ENCODE data around the gene SERF2. TPM values are rescaled to one million over a fixed set of nuclear protein-coding genes. Genes with fewer than 3 reads are reported as not detected.

SERF2 gene
- total RNA-seq, 2 experiments from 2014 or later: 710 to 718 TPM

DNA sequence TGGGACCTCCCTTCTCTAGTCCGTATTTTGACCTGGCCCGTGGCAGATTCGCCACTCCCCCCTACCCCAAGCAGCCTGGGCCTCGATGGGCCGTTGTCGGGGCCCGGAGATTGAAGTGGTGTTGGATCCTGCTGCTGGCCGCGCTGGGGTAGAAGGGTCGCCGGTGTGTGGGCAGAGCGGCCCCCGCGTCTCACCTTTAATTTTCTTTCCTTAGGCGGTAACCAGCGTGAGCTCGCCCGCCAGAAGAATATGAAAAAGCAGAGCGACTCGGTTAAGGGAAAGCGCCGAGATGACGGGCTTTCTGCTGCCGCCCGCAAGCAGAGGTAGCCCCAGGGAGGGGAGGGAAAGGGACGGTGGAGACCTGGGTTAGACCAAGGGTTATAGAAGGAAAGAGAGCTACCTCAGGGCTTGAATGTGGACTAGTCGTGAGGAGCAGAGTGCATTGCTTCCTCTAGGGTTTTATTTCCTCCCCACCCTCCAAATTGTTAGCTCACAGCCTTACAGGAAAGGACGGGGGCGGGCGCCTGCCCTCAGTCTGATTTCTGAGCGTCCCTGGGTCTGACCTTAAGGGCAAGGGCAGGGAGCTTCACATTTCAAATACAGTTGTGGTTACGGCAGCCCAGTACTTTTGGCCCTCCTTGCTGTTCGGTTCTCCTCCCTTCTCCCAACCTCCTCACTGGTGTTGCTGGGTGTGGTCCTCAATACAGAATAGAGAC, 799 bp downstream of the SERF2 start:
- DNase-seq (peak; percentile 62), ATAC-seq (no peak)
- H3K27ac Mint-ChIP-seq: peak overlapping the region; percentile 97
- POLR2A ChIA-PET: interaction anchor here (0.6 to 1.8 kb wide), 3 partner anchors 11 to 32 kb away, joined by 3 to 8 read pairs (median 3); partner anchors contain the start of genes ELL3 and MFAP1
- peaks cover 37% of the 10 kb centered on the region for H3K4me1 Mint-ChIP-seq
- H3K27me3 Mint-ChIP-seq: no peaks in the 10 kb centered on the region
- CTCF ChIA-PET: interaction anchor here (0.6 to 1.5 kb wide), 5 partner anchors 15 to 32 kb away, joined by 3 to 5 read pairs (median 4); partner anchors contain the start of gene MFAP1
- H3K4me3 Mint-ChIP-seq: peak overlapping the region; percentile 97
- H3K9me3 Mint-ChIP-seq (ENCODE audit: low read depth): no peaks in the 10 kb centered on the region
- peaks cover 49% of the 10 kb centered on the region for H3K36me3 Mint-ChIP-seq (ENCODE audit: low read depth)
- intact Hi-C loops (cut with DNase I, micrococcal nuclease): loop anchor here (1.0 to 5.0 kb wide), 10 partner anchors 7 to 634 kb away; partner anchors contain the start of genes HYPK (in 2 of the 2), MFAP1 (in 2 of the 2), PDIA3 (in 2 of the 2) and SERINC4 (in 2 of the 2)

DNA sequence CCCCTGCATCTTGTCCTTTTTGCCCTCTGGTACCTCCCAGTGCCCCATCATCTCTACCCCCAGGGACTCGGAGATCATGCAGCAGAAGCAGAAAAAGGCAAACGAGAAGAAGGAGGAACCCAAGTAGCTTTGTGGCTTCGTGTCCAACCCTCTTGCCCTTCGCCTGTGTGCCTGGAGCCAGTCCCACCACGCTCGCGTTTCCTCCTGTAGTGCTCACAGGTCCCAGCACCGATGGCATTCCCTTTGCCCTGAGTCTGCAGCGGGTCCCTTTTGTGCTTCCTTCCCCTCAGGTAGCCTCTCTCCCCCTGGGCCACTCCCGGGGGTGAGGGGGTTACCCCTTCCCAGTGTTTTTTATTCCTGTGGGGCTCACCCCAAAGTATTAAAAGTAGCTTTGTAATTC, 1.5 kb downstream of the SERF2 start:
- H3K27me3 Mint-ChIP-seq: no peaks in the 10 kb centered on the region
- peaks cover 55% of the 10 kb centered on the region for H3K36me3 Mint-ChIP-seq (ENCODE audit: low read depth)
- H3K4me3 Mint-ChIP-seq: peak overlapping the region; percentile 97
- H3K9me3 Mint-ChIP-seq (ENCODE audit: low read depth): no peaks in the 10 kb centered on the region
- no peak for ATAC-seq
- peak overlapping the region; percentile 97 for H3K27ac Mint-ChIP-seq
- DNase-seq: no peak
- POLR2A ChIA-PET: interaction anchor here (0.8 to 1.8 kb wide), 2 partner anchors 17 to 31 kb away, joined by 3 to 8 read pairs; partner anchors contain the start of genes ELL3 and MFAP1
- peaks cover 43% of the 10 kb centered on the region for H3K4me1 Mint-ChIP-seq
- intact Hi-C loops (cut with DNase I, micrococcal nuclease): loop anchor here in 1 of 2 experiments (5.0 kb wide), 1 partner anchor 46 kb away; the partner anchor contains the start of gene PDIA3
- CTCF ChIA-PET: interaction anchor here (0.6 to 1.5 kb wide), 5 partner anchors 15 to 31 kb away, joined by 3 to 5 read pairs (median 4); partner anchors contain the start of gene MFAP1

- no peaks in the 10 kb centered on the region for H3K9me3 Mint-ChIP-seq (ENCODE audit: low read depth)
- H3K27ac Mint-ChIP-seq: peak overlapping the region; percentile 97
- H3K36me3 Mint-ChIP-seq (ENCODE audit: low read depth): peaks cover 62% of the 10 kb centered on the region
- CTCF ChIA-PET: interaction anchor here (0.6 to 1.0 kb wide), 5 partner anchors 19 to 30 kb away, joined by 3 to 4 read pairs (median 3); partner anchors contain the start of gene MFAP1
- peak overlapping the region; percentile 97 for H3K4me3 Mint-ChIP-seq
- DNase-seq: no peak
- POLR2A ChIA-PET: interaction anchor here (2.1 kb wide), 1 partner anchor 10 kb away, joined by 5 read pairs; no protein-coding TSS in a partner anchor
- H3K4me1 Mint-ChIP-seq: peaks cover 51% of the 10 kb centered on the region
- ATAC-seq: no peak
- intact Hi-C loops (cut with DNase I, micrococcal nuclease): loop anchor here in 1 of 2 experiments (5.0 kb wide), 1 partner anchor 47 kb away; the partner anchor contains the start of gene PDIA3
- H3K27me3 Mint-ChIP-seq: no peaks in the 10 kb centered on the region
Measured at GRCh38 chr15:43794269-43795037, 2.3 kb downstream of the SERF2 start.

- ATAC-seq (no peak), DNase-seq (no peak)
- intact Hi-C loops (cut with DNase I, micrococcal nuclease): no loop called here
- POLR2A ChIA-PET: interaction anchor here (2.1 kb wide), 1 partner anchor 9 kb away, joined by 5 read pairs; no protein-coding TSS in a partner anchor
- peaks cover 58% of the 10 kb centered on the region for H3K4me1 Mint-ChIP-seq
- H3K27me3 Mint-ChIP-seq: no peaks in the 10 kb centered on the region
- peaks cover 70% of the 10 kb centered on the region for H3K36me3 Mint-ChIP-seq (ENCODE audit: low read depth)
- no peak overlapping the region for H3K27ac Mint-ChIP-seq
- no peak overlapping the region for H3K4me3 Mint-ChIP-seq
- no peaks in the 10 kb centered on the region for H3K9me3 Mint-ChIP-seq (ENCODE audit: low read depth)
- CTCF ChIA-PET: interaction anchor here (0.7 to 1.1 kb wide), 4 partner anchors 20 to 354 kb away, joined by 3 to 4 read pairs (median 3); partner anchors contain the start of gene MFAP1
Measured at GRCh38 chr15:43795197-43795596, 3.1 kb downstream of the SERF2 start.

GRCh38 chr15:43795997-43796396, 3.9 kb downstream of the SERF2 start:
- H3K4me1 Mint-ChIP-seq: peaks cover 62% of the 10 kb centered on the region
- no peaks in the 10 kb centered on the region for H3K9me3 Mint-ChIP-seq (ENCODE audit: low read depth)
- intact Hi-C loops (cut with DNase I, micrococcal nuclease): no loop called here
- no peaks in the 10 kb centered on the region for H3K27me3 Mint-ChIP-seq
- ChIA-PET POLR2A (interaction anchor here (0.8 to 2.1 kb wide), 2 partner anchors 8 to 19 kb away, joined by 3 to 5 read pairs; partner anchors contain the start of gene ELL3), CTCF (interaction anchor here (0.6 to 1.1 kb wide), 2 partner anchors 19 to 355 kb away, joined by 3 read pairs; partner anchors contain the start of gene ELL3)
- H3K4me3 Mint-ChIP-seq: no peak overlapping the region
- H3K36me3 Mint-ChIP-seq (ENCODE audit: low read depth): peaks cover 78% of the 10 kb centered on the region
- ATAC-seq (no peak), DNase-seq (no peak)
- H3K27ac Mint-ChIP-seq: no peak overlapping the region

DNA sequence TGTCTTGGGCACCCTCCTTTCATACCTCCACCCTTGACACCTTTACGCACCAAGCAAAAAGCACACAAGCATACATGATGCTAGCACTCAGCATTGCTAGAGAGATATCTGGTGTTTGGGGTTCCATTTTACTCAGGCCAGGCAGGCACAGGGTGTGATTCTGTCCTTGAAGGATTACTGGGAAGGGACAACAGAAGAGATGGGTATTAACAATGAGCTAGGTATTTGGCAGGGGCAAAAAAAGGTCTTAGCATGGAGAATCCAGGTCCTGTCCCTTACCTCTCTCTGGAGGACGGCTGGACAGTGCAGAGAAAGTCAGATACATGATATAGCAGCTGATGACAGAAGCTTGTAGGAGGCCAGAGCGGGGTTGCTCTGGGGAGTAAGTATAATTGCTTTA, 4.4 kb downstream of the SERF2 start:
- ATAC-seq (no peak), DNase-seq (no peak)
- peaks cover 84% of the 10 kb centered on the region for H3K36me3 Mint-ChIP-seq (ENCODE audit: low read depth)
- peak overlapping the region; percentile 12 for H3K27ac Mint-ChIP-seq
- ChIA-PET POLR2A (interaction anchor here (0.8 kb wide), 1 partner anchor 19 kb away, joined by 3 read pairs; the partner anchor contains the start of gene ELL3), CTCF (interaction anchor here (2.5 kb wide), 1 partner anchor 20 kb away, joined by 9 read pairs; the partner anchor contains the start of gene ELL3)
- H3K4me1 Mint-ChIP-seq: peaks cover 65% of the 10 kb centered on the region
- no peak overlapping the region for H3K4me3 Mint-ChIP-seq
- intact Hi-C loops (cut with DNase I, micrococcal nuclease): no loop called here
- no peaks in the 10 kb centered on the region for H3K27me3 Mint-ChIP-seq
- H3K9me3 Mint-ChIP-seq (ENCODE audit: low read depth): no peaks in the 10 kb centered on the region

DNA sequence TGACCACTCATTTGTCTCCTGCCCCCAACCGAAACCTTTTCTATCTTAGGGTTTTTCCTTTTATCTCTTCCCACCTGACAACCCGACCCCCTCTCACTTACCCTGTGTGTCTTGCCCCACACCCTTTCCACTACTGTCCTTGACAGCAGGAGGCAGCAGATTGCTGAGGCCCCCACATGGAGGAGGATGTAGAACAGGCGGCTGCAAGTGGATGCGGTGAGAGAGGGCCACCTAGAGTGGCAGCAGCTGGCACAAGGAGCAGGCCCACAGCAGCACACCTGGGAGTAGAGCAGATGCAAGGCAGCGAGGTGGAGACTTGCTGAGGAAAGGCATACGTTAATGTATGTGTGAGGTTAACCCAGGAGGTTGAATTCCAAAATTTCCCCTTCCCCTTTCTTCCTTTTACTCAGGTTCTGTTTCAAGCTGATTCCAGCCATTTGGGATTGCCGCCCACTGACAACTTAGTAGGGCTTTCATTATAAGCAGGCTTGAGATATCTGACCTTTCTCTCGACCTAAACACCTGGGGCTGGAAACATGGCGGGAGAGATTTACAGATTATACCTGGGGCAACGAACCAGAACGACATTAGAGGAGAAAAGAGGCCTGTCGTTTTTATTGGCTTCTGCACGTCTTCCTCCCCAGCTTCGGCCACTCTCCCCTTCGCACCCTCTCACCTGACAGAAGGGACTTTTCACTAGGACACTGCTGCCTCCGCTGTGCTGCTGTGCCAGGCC, 7.3 kb downstream of the SERF2 start:
- CTCF ChIA-PET: interaction anchor here (1.3 to 1.5 kb wide), 3 partner anchors 23 to 27 kb away, joined by 4 to 5 read pairs (median 4); partner anchors contain the start of gene ELL3
- Mint-ChIP-seq H3K36me3 (ENCODE audit: low read depth) (peaks cover 72% of the 10 kb centered on the region), H3K9me3 (ENCODE audit: low read depth) (no peaks in the 10 kb centered on the region), H3K4me1 (peaks cover 53% of the 10 kb centered on the region), H3K27ac (peak overlapping the region; percentile 98), H3K27me3 (no peaks in the 10 kb centered on the region), H3K4me3 (peak overlapping the region; percentile 85)
- POLR2A ChIA-PET: interaction anchor here (1.3 to 1.4 kb wide), 2 partner anchors 22 to 28 kb away, joined by 6 to 12 read pairs; partner anchors contain the start of genes ELL3 and WDR76
- intact Hi-C loops (cut with DNase I, micrococcal nuclease): no loop called here
- no peak for ATAC-seq
- peak; percentile 17 for DNase-seq

DNA sequence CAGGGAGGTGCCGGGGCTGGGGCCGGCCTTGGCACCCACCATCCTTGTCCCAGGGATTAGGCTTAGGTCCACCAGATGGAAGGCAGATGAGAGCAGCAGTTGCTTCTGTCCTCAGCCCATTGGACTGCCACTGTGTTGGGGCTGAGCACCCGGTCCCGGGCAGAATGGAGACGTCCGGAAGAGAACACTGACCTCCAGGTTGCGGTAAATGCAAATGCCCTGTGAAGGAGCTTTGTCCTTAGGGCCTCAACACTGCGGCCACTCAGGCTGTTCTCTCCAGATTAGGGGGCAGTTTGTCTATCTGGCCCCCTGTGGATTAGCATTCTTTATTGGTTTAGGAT, 7.8 kb downstream of the SERF2 start, which contains the start of gene SERINC4:
Gene SERINC4, minus strand, starts transcription at position 276 of the 341 bp plus-strand sequence. Its CDS starts 234 bp downstream, at position 42.
- no peaks in the 10 kb centered on the region for H3K27me3 Mint-ChIP-seq
- peaks cover 48% of the 10 kb centered on the region for H3K4me1 Mint-ChIP-seq

DNA sequence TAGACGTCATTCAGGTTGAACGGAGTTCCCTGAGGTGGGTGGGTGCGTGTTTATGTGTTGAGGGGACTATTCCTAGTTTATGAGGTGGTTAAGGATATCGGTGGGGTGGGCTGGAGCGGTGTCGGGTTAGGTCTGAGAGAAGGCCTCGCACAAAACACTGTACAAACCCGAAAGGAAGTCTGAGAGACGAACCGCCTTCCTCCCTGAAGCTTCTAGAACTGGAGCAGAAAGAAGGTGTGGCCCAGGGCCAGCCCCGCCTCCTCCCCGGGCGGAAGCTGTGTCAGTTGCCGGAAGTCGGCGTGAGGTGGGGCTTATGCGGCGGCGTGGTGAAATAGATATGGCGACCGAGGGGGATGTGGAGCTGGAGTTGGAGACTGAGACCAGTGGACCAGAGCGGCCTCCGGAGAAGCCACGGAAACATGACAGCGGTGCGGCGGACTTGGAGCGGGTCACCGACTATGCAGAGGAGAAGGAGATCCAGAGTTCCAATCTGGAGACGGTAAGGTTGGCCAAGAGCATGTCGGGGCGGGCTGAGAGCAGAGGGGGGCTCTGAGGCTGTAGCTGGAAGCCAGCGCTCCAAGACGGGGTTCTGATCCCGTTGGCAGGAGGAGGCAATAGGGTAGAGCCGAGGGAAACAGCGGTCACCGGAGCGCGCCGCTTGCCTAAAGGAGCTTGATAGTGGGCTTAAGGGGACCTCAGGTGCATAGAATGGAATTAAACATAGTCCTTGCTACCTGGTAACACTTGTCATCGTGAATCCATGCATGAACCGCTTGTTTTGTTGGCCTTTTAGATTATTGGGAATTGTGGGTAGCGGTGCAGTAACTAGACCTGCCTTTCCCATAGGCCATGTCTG, 8.4 kb downstream of the SERF2 start, which contains the start of gene HYPK:
Gene HYPK, plus strand, starts transcription at position 314 of the 856 bp plus-strand sequence. Its CDS starts 24 bp downstream, at position 338.
- CTCF ChIA-PET: interaction anchor here (0.7 to 1.5 kb wide), 6 partner anchors 12 to 30 kb away, joined by 3 to 5 read pairs (median 4); partner anchors contain the start of gene ELL3
- POLR2A ChIA-PET: interaction anchor here (0.6 to 1.5 kb wide), 7 partner anchors 9 to 32 kb away, joined by 3 to 15 read pairs (median 6); partner anchors contain the start of genes ELL3, MFAP1, SERF2 and WDR76
- peak within 1 kb of the TSS; percentile 98 for H3K27ac Mint-ChIP-seq
- DNase-seq (peak; percentile 95), ATAC-seq (peak; percentile 97)
- H3K4me3 Mint-ChIP-seq: peak within 1 kb of the TSS; percentile 85
- H3K36me3 Mint-ChIP-seq (ENCODE audit: low read depth): peaks cover 70% of the 10 kb centered on the region
- intact Hi-C loops (cut with DNase I, micrococcal nuclease): loop anchor here (1.0 to 2.0 kb wide), 3 partner anchors 8 to 470 kb away; partner anchors contain the start of genes MFAP1 (in 2 of the 2), SERF2 (in 2 of the 2) and LCMT2 (in 1 of the 2)
- H3K4me1 Mint-ChIP-seq: peaks cover 43% of the 10 kb centered on the region
- no peaks in the 10 kb centered on the region for H3K27me3 Mint-ChIP-seq
- no peaks in the 10 kb centered on the region for H3K9me3 Mint-ChIP-seq (ENCODE audit: low read depth)

More for the DNA sequence above, 7.8 kb downstream of the SERF2 start, which contains the start of gene SERINC4:
- Mint-ChIP-seq H3K4me3 (peak within 1 kb of the TSS; percentile 85), H3K27ac (peak within 1 kb of the TSS; percentile 98), H3K36me3 (ENCODE audit: low read depth) (peaks cover 70% of the 10 kb centered on the region), H3K9me3 (ENCODE audit: low read depth) (no peaks in the 10 kb centered on the region)
- intact Hi-C loops (cut with DNase I, micrococcal nuclease): loop anchor here (1.0 to 2.0 kb wide), 3 partner anchors 8 to 469 kb away; partner anchors contain the start of genes MFAP1 (in 2 of the 2), SERF2 (in 2 of the 2) and LCMT2 (in 1 of the 2)
- no peak for DNase-seq
- CTCF ChIA-PET: interaction anchor here (0.9 to 1.5 kb wide), 4 partner anchors 21 to 28 kb away, joined by 3 to 5 read pairs (median 4); partner anchors contain the start of gene ELL3
- ATAC-seq: peak; percentile 1
- POLR2A ChIA-PET: interaction anchor here (1.0 to 1.5 kb wide), 4 partner anchors 23 to 28 kb away, joined by 6 to 15 read pairs (median 10); partner anchors contain the start of genes ELL3, MFAP1 and WDR76
